HG03571 (cell line): ENCODE data around the gene ZHX3.
"Not testable (repeated sequence)": the region's sequence is repeated elsewhere in the genome, so short reads cannot be mapped to it uniquely, and the experiment has no call there.

Experiments
- ATAC-seq: cut with Tn5 transposase; IDR thresholded peaks from one replicate; pipeline ENCODE4 v1.9.1; 2021; ENCODE audit not compliant: unreplicated experiment

Gene ZHX3

GRCh38 chr20:41261790-41262717 is 55.5 kb downstream of the ZHX3 start:
- no peak for ATAC-seq

- ATAC-seq, result no peak
Measured at GRCh38 chr20:41261260-41261659, 56.3 kb downstream of the ZHX3 start.

DNA sequence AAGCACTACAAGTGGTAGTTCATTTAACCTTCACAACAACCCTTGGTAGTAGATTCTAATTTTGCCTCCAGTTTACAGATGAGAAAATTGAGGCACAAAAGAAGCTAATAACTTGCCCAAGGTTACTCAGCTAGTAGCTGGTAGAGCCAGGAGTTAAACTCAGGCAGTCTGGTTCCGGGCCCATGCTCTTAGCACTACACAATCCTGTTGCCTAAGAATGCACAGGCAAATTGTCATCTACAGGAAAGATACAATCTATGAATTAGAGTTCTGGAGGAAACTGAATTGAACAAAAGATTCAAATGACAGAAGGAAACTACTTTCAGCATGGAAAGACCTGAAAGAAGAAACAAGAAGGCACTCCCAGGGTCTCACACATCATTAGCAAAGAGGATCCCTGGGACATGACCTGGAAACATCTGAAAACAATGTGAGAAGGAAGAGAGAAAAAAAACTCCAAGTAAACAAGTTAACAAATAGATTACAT is 56.8 kb downstream of the ZHX3 start:
- no peak for ATAC-seq

DNA sequence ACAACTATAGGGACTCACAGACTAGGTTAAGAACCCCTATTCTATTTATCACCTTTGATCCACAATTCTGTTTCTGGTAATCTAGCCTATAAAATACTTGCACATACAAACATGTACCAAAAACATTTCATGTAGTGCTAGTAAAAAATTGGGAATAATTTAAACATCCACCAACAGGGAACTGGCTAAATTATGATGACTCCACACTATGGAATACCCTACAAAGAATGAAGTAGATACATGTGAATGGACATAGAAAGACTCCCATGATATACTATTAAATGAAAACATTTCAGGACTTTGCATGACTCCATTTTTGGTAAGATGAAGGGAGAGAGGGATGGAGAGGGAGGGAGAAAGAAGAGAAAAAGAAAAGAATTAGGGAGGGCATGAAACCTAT is 58.2 kb downstream of the ZHX3 start:
- ATAC-seq, result no peak

DNA sequence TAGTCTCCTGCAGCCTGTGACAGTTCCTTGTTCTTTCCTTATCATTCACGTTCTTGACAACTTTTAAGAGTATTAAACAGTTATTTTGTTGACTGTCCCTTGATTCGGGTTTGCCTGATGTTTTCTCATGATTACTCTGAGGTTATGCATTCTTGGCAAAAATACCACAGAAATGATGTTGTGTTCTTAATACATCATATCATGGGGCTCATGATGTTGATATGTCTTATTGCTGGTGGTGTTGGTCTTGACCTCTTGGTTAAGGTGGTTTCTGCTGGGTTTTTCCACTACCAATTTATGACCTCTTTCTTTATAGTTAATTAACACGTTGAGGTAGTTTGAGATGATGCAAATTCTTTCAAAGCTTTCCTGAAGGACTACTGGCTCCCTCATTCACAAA is 59.1 kb downstream of the ZHX3 start:
- no peak for ATAC-seq

DNA sequence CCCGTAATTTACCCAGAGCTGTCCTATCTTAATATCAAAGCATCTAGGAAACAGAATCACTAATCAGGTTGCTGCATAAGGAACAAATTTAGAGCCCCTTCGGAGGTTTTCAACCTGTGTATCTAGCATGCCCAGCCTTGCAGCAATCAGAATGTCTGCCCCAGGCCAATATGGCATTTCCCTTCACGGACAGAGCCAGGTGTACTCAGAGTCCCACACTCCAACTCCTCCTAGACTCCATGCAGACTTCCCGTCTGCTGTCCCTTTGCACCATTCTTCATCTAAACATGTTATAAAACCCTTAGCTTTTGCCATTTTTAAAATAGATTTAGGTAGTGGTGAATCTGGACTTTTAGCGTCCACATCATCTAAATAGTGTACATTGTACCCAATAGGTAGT is 61.0 kb downstream of the ZHX3 start:
- no peak for ATAC-seq

GRCh38 chr20:41255655-41256054 is 61.9 kb downstream of the ZHX3 start:
- no peak for ATAC-seq

- no peak for ATAC-seq
Measured at GRCh38 chr20:41249411-41250281, 67.9 kb downstream of the ZHX3 start.

GRCh38 chr20:41248368-41249024 is 69.0 kb downstream of the ZHX3 start:
- no peak for ATAC-seq

GRCh38 chr20:41247523-41248367 is 69.8 kb downstream of the ZHX3 start:
- ATAC-seq, result no peak

- no peak for ATAC-seq
Measured at GRCh38 chr20:41245086-41245707, 72.3 kb downstream of the ZHX3 start.

- ATAC-seq, result no peak
Measured at GRCh38 chr20:41242807-41243206, 74.7 kb downstream of the ZHX3 start.

DNA sequence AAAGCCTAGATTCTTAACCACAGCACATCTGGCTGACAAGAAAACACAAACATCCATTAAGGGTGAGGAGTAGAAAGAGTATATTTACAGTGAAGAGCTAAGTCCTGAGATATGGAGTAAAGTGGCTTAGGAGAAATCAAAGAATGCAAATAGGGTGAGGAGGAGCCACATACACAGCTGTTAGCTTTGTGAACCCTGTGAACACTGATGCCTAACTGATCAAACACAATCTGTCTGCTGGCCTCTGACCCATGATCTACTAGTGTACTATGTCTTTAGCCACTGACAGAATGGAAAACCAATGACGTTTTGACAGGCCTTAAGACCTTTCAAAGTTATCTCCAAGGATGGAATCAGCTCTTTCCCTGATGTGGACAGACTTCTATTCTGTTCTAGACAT is 75.2 kb downstream of the ZHX3 start:
- no peak for ATAC-seq

DNA sequence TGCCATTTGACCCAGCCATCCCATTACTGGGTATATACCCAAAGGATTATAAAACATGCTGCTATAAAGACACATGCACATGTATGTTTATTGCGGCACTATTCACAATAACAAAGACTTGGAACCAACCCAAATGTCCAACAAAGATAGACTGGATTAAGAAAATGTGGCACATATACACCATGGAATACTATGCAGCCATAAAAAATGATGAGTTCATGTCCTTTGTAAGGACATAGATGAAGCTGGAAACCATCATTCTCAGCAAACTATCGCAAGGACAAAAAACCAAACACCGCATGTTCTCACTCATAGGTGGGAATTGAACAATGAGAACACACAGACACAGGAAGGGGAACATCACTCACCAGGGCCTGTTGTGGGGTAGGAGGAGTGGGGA is 80.3 kb downstream of the ZHX3 start:
- not testable (repeated sequence) for ATAC-seq

- ATAC-seq, result not testable (repeated sequence)
Measured at GRCh38 chr20:41236818-41237217, 80.7 kb downstream of the ZHX3 start.

DNA sequence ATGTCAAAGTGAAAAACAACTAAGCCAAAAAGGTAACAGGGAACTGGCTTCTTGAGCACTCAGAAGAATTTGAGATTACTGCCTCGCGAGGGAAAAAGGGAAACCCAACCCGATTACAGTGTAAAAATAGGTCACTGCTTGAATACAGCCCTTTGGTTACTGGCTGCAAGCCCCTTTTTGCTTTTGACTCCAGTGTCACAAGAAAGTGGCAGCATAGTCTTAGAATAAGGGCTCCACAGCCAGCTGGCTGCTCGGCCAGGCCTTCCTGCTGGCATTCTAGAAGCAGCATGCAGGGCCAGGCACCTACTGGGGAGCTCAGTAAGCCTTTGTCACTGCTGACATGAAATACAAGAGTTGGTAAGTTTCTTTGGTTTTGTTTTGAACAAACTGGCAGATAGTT is 83.0 kb downstream of the ZHX3 start:
- ATAC-seq, result no peak

DNA sequence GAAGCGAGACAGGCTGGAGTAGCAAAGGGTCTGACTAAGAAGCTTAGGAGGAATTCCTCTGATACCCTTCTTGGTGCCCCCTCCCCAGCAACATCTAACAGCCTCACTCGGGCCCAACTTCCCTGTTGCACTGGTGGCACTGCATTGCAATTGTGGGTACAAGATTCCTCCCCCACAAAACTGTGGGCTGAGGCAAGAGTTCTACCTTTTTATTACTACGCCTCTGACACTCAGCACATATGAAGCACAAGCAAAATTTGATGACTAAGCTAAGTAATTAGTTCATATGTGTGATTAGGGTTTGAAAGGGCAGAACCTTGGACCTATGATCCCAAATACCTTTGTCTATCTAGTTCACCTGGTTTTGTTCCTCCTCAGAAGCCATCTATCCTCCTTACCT is 83.5 kb downstream of the ZHX3 start:
- ATAC-seq, result no peak

- no peak for ATAC-seq
Measured at GRCh38 chr20:41232973-41233926, 84.3 kb downstream of the ZHX3 start.

DNA sequence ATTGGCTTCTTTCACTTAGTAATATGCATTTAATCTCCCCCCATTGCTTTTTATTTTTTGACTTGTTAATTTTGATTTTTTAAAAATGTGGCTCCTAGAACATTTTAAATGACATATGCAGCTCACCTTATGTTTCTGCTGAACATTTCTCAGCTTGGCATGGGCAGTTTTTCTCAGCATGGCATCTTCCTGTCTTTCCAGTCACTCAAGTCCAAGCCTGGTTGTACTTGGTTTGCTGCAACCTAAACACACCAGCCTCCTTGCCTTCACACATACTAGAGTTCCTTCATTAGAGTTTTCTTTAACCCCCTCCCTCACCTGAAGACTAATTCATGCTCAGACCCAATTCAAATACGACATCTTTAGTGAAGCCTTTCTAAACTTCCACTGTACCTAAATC is 86.4 kb downstream of the ZHX3 start:
- ATAC-seq, result no peak
